NCI-H226 (cell line): Measurements from ENCODE around the gene TMEM63A.

Experiments
- DNase-seq: peaks from one replicate; pipeline ENCODE4 v3.0.0-alpha.2; 2015

Gene TMEM63A

GRCh38 chr1:225863167-225863566, 19.0 kb downstream of the TMEM63A start:
- no peak for DNase-seq

- DNase-seq: no peak
Measured at GRCh38 chr1:225862581-225862950, 19.6 kb downstream of the TMEM63A start.

GRCh38 chr1:225861834-225862580, 20.2 kb downstream of the TMEM63A start:
- DNase-seq: no peak

- DNase-seq: no peak
Measured at GRCh38 chr1:225860876-225861441, 21.2 kb downstream of the TMEM63A start.

GRCh38 chr1:225860107-225860506, 22.1 kb downstream of the TMEM63A start:
- DNase-seq: no peak

GRCh38 chr1:225859151-225859550, 23.0 kb downstream of the TMEM63A start:
- no peak for DNase-seq

GRCh38 chr1:225857256-225857655, 24.9 kb downstream of the TMEM63A start:
- no peak for DNase-seq

GRCh38 chr1:225855503-225856300, 26.5 kb downstream of the TMEM63A start:
- no peak for DNase-seq

- no peak for DNase-seq
Measured at GRCh38 chr1:225853441-225853840, 28.7 kb downstream of the TMEM63A start.

- no peak for DNase-seq
Measured at GRCh38 chr1:225852413-225853124, 29.6 kb downstream of the TMEM63A start.

GRCh38 chr1:225851805-225852204, 30.4 kb downstream of the TMEM63A start:
- no peak for DNase-seq

GRCh38 chr1:225850370-225850769, 31.8 kb downstream of the TMEM63A start:
- DNase-seq: no peak

GRCh38 chr1:225849925-225850324, 32.3 kb downstream of the TMEM63A start:
- no peak for DNase-seq

- DNase-seq: no peak
Measured at GRCh38 chr1:225848030-225848955, 33.9 kb downstream of the TMEM63A start.

- DNase-seq: no peak
Measured at GRCh38 chr1:225847610-225848009, 34.6 kb downstream of the TMEM63A start.

- no peak for DNase-seq
Measured at GRCh38 chr1:225846331-225847310, 35.6 kb downstream of the TMEM63A start.

GRCh38 chr1:225845571-225846259, 36.5 kb downstream of the TMEM63A start:
- DNase-seq: peak; percentile 26

- no peak for DNase-seq
Measured at GRCh38 chr1:225845097-225845496, 37.1 kb downstream of the TMEM63A start.

- DNase-seq: no peak
Measured at GRCh38 chr1:225844236-225845061, 37.7 kb downstream of the TMEM63A start.
